K562 (cell line): ENCODE results near the gene DEPDC1B. TPM values are rescaled to one million over a fixed set of nuclear protein-coding genes. Genes with fewer than 3 reads are reported as not detected.
A peak's percentile ranks its signal among the peaks of the same experiment; 100 is the strongest.

Experiments used
- ARID4B ChIP-seq: sonication (generic); formaldehyde crosslinking; IDR thresholded peaks from 2 replicates; pipeline ENCODE4 v1.8.0; 2022; ENCODE audit warnings: mild to moderate bottlenecking, missing genetic modification reagents
- ATF1 ChIP-seq, 2 experiments: fragments of 450-650 bp in 1 of 2; IDR thresholded peaks; 2 replicates each; pipeline ENCODE4 v1.6.1; 2016; ENCODE audit warnings: missing compliant biosample characterization in 1 of 2, missing genetic modification characterization in 1 of 2
- CC2D1A ChIP-seq: fragments of 450-650 bp; IDR thresholded peaks from 2 replicates; pipeline ENCODE4 v1.6.1; 2017; ENCODE audit warnings: mild to moderate bottlenecking
- DACH1 ChIP-seq: fragments of 450-650 bp; IDR thresholded peaks from 2 replicates; pipeline ENCODE4 v1.6.1; 2018; ENCODE audit not compliant: partially characterized antibody
- ESRRB ChIP-seq: fragments of 250-450 bp; sonication (Bioruptor Pico); IDR thresholded peaks from 2 replicates; pipeline ENCODE4 v1.5.0; 2020; ENCODE audit warnings: mild to moderate bottlenecking, moderate library complexity, borderline replicate concordance
- FOSL1 ChIP-seq: fragments of 200-800 bp; sonication (Bioruptor generic); conservative IDR thresholded peaks from 2 replicates; pipeline ENCODE4 v1.6.1; 2016; ENCODE audit warnings: missing genetic modification characterization, missing compliant biosample characterization
- HDAC2 ChIP-seq: fragments of 450-650 bp; IDR thresholded peaks from 2 replicates; pipeline ENCODE4 v1.6.1; 2016; ENCODE audit warnings: mild to moderate bottlenecking
- HMG20B ChIP-seq: fragments of 250-450 bp; sonication (Bioruptor Pico); IDR thresholded peaks from 2 replicates; pipeline ENCODE4 v1.5.0; 2021; ENCODE audit warnings: mild to moderate bottlenecking
- ILF3 ChIP-seq: fragments of 450-650 bp; IDR thresholded peaks from 2 replicates; pipeline ENCODE4 v1.6.1; 2018; ENCODE audit warnings: antibody characterized with exemption, mild to moderate bottlenecking, moderate library complexity, borderline replicate concordance
- KLF6 ChIP-seq: fragments of 250-450 bp; sonication (Bioruptor Pico); IDR thresholded peaks from 2 replicates; pipeline ENCODE4 v1.4.0; 2020; ENCODE audit warnings: mild to moderate bottlenecking, moderate library complexity, borderline replicate concordance
- MCM3 ChIP-seq: fragments of 450-650 bp; IDR thresholded peaks from 2 replicates; pipeline ENCODE4 v1.6.1; 2016
- MEIS2 ChIP-seq: fragments of 450-650 bp; IDR thresholded peaks from 2 replicates; pipeline ENCODE4 v1.6.1; 2014; ENCODE audit warnings: mild to moderate bottlenecking; ENCODE audit not compliant: partially characterized antibody
- NFE2L1 ChIP-seq: fragments of 450-650 bp; IDR thresholded peaks from 2 replicates; pipeline ENCODE4 v1.6.1; 2016; ENCODE audit warnings: missing genetic modification characterization, low read depth, mild to moderate bottlenecking, missing compliant biosample characterization, moderate library complexity, borderline replicate concordance
- PHTF2 ChIP-seq: fragments of 250-450 bp; sonication (Bioruptor Pico); IDR thresholded peaks from 2 replicates; pipeline ENCODE4 v1.5.0; 2021; ENCODE audit warnings: mild to moderate bottlenecking
- RBBP5 ChIP-seq: fragments of 200-600 bp; sonication (generic); IDR thresholded peaks from 2 replicates; pipeline ENCODE4 v1.6.1; 2012; ENCODE audit warnings: borderline replicate concordance, mild to moderate bottlenecking, low read length, control low read depth, inconsistent platforms; ENCODE audit not compliant: insufficient read depth, poor library complexity, severe bottlenecking
- RCOR1 ChIP-seq, 2 experiments: IDR thresholded peaks; 2 replicates each; pipeline ENCODE4 v1.6.1; 2012; ENCODE audit warnings: low read depth in 2 of 2, low read length in 2 of 2, borderline replicate concordance in 1 of 2, improper control_type of control experiment in 1 of 2
- RNF2 ChIP-seq: sonication (generic); IDR thresholded peaks from 2 replicates; pipeline ENCODE4 v1.6.1; 2016
- SAFB2 ChIP-seq: fragments of 200-400 bp; formaldehyde crosslinking; IDR thresholded peaks from 2 replicates; pipeline ENCODE4 v1.6.1; 2018; ENCODE audit warnings: borderline replicate concordance, low read length, low read depth, moderate library complexity; ENCODE audit not compliant: severe bottlenecking
- SIN3A ChIP-seq, 2 experiments: fragments of 150-350 bp in 1 of 2; IDR thresholded peaks; 2 replicates each; pipeline ENCODE4 v1.6.1; 2011 to 2016; ENCODE audit warnings: borderline replicate concordance in 2 of 2, low read depth in 2 of 2, low read length in 2 of 2, mild to moderate bottlenecking in 2 of 2, moderate library complexity in 2 of 2; ENCODE audit not compliant: control insufficient read depth in 1 of 2
- TRIM25 ChIP-seq: fragments of 450-650 bp; IDR thresholded peaks from 2 replicates; pipeline ENCODE4 v1.7.0; 2016; ENCODE audit warnings: borderline replicate concordance
- ZNF143 ChIP-seq: sonication (generic); formaldehyde crosslinking; IDR thresholded peaks from 2 replicates; pipeline ENCODE4 v1.9.0; 2022; ENCODE audit warnings: mild to moderate bottlenecking, missing genetic modification reagents
- ZNF311 ChIP-seq: fragments of 250-450 bp; sonication (Bioruptor Pico); IDR thresholded peaks from 2 replicates; pipeline ENCODE4 v1.4.0; 2020; ENCODE audit warnings: mild to moderate bottlenecking, moderate library complexity
- ZNF644 ChIP-seq: fragments of 200-800 bp; sonication (Bioruptor generic); IDR thresholded peaks from 2 replicates; pipeline ENCODE4 v1.6.1; 2016; ENCODE audit warnings: low read depth, missing genetic modification characterization, missing compliant biosample characterization
- polyA plus RNA-seq, 8 experiments: library from polyadenylated mRNA; depleted of rRNA in 4 of 8; stranded (reverse) in 5 of 8; unstranded in 3 of 8; fragments of >200 nt; fragmentation: Nextera tagmentation in 2 of 8; fragmentation: Illumina TruSeq in 1 of 8; extraction: Ambion mirVana in 2 of 8; extraction: Trizol in 1 of 8; gene quantifications; 2 replicates each; pipeline versions ENCODE4 v1.2.1 to v1.2.3, GENCODE V29; 2011 to 2014; ENCODE audit warnings: inconsistent platforms in 1 of 8, missing spikeins in 1 of 8
- total RNA-seq, 7 experiments: library from RNA; depleted of rRNA in 6 of 7; stranded (reverse); fragments of >200 nt in 6 of 7; fragmentation: Illumina TruSeq in 2 of 7; extraction: Trizol in 2 of 7; gene quantifications; 2 replicates each; pipeline versions ENCODE4 v1.2.1 to v1.2.3, GENCODE V29; 2011 to 2021; ENCODE audit warnings: low replicate concordance in 1 of 7

Gene DEPDC1B
- total and polyA plus RNA-seq, 9 of the 15 experiments (the other 6 are each of a cell fraction or from before 2014, with no cell fraction given): 36.0 to 67.2 (median 44.5) TPM

- no peak for TF ChIP-seq TRIM25
- TF ChIP-seq ARID4B (CRISPR knock-in tag): no peak
- no peak for TF ChIP-seq MCM3
- no peak for TF ChIP-seq RNF2
- TF ChIP-seq ZNF311 (CRISPR knock-in tag): no peak
- no peak for TF ChIP-seq ZNF143 (CRISPR knock-in tag)
- TF ChIP-seq ILF3: no peak
- no peak for TF ChIP-seq SAFB2
- peak; percentile 47 for TF ChIP-seq DACH1
- TF ChIP-seq HDAC2: no peak
- no peak for TF ChIP-seq ESRRB (CRISPR knock-in tag)
- 0 out of 4 replicates have a peak, but pooled peaks of 1 of the 2 experiments have one; percentile 19 for TF ChIP-seq RCOR1 (IDR thresholded peaks at IDR 0.05; ENCODE audit: borderline replicate concordance in 1 of 2, low read depth in 2 of 2, low read length in 2 of 2)
- TF ChIP-seq FOSL1 (tag): peak; percentile 84
- no peak for TF ChIP-seq SIN3A (IDR thresholded peaks at IDR 0.05; ENCODE audit: borderline replicate concordance in 2 of 2, control insufficient read depth in 1 of 2, low read depth in 2 of 2, low read length in 2 of 2)
- TF ChIP-seq MEIS2: peak; percentile 35
- no peak for TF ChIP-seq HMG20B
- TF ChIP-seq KLF6: no peak
- TF ChIP-seq PHTF2: no peak
- TF ChIP-seq CC2D1A: 0 out of 2 replicates have a peak, but pooled peaks have one; percentile 18
- TF ChIP-seq ATF1 (CRISPR knock-in tag; IDR thresholded peaks at IDR 0.05): no peak
- peak; percentile 43; the same call in 1 of the 2 replicates for TF ChIP-seq ATF1 (tag; IDR thresholded peaks at IDR 0.05)
- TF ChIP-seq ZNF644 (tag): no peak
- no peak for TF ChIP-seq NFE2L1 (tag)
- TF ChIP-seq RBBP5: no peak
Measured at GRCh38 chr5:60687927-60688720, 11.8 kb downstream of the DEPDC1B start (continued).
